Measurements from ENCODE around the gene CEP135.
"Not testable (repeated sequence)": the region's sequence is repeated elsewhere in the genome, so short reads cannot be mapped to it uniquely, and the experiment has no call there.

CEP135 gene

GRCh38 chr4:55951191-55951922 is 2.6 kb downstream of the CEP135 start:
- in situ Hi-C loops (cut with HindIII; ENCODE audit: low sequenced_read_pairs) = no loop called here
- no peak overlapping the region for H3K4me3 ChIP-seq (ENCODE audit: low read depth, low read length)
- no peak for TF ChIP-seq CTCF (IDR thresholded peaks at IDR 0.05; ENCODE audit: low read depth, low read length)
- no peak for DNase-seq (ENCODE audit: low read depth, low spot score)

- no peak overlapping the region for H3K4me3 ChIP-seq (ENCODE audit: low read depth, low read length)
- no peak for TF ChIP-seq CTCF (IDR thresholded peaks at IDR 0.05; ENCODE audit: low read depth, low read length)
- DNase-seq (ENCODE audit: low read depth, low spot score) = no peak
- in situ Hi-C loops (cut with HindIII; ENCODE audit: low sequenced_read_pairs) = no loop called here
These were observed 7.0 kb downstream of the CEP135 start for GRCh38 chr4:55955710-55956109.

- no peak overlapping the region for H3K4me3 ChIP-seq (ENCODE audit: low read depth, low read length)
- in situ Hi-C loops (cut with HindIII; ENCODE audit: low sequenced_read_pairs) = no loop called here
- no peak for DNase-seq (ENCODE audit: low read depth, low spot score)
- no peak for TF ChIP-seq CTCF (IDR thresholded peaks at IDR 0.05; ENCODE audit: low read depth, low read length)
These were observed 10.9 kb downstream of the CEP135 start for GRCh38 chr4:55959655-55960054.

- H3K4me3 ChIP-seq (ENCODE audit: low read depth, low read length) = no peak overlapping the region
- DNase-seq (ENCODE audit: low read depth, low spot score) = no peak
- no peak for TF ChIP-seq CTCF (IDR thresholded peaks at IDR 0.05; ENCODE audit: low read depth, low read length)
- in situ Hi-C loops (cut with HindIII; ENCODE audit: low sequenced_read_pairs) = no loop called here
These were observed 15.3 kb downstream of the CEP135 start for GRCh38 chr4:55964046-55964445.

GRCh38 chr4:55965585-55965984 is 16.8 kb downstream of the CEP135 start:
- no peak for TF ChIP-seq CTCF (IDR thresholded peaks at IDR 0.05; ENCODE audit: low read depth, low read length)
- DNase-seq (ENCODE audit: low read depth, low spot score) = no peak
- in situ Hi-C loops (cut with HindIII; ENCODE audit: low sequenced_read_pairs) = no loop called here

GRCh38 chr4:55966324-55966723 is 17.6 kb downstream of the CEP135 start:
- in situ Hi-C loops (cut with HindIII; ENCODE audit: low sequenced_read_pairs); H3K4me3 ChIP-seq (ENCODE audit: low read depth, low read length); DNase-seq (ENCODE audit: low read depth, low spot score): not testable (repeated sequence)

More at GRCh38 chr4:55965585-55965984, 16.8 kb downstream of the CEP135 start:
- H3K4me3 ChIP-seq (ENCODE audit: low read depth, low read length) = no peak overlapping the region

GRCh38 chr4:55967376-55967775 is 18.6 kb downstream of the CEP135 start:
- H3K4me3 ChIP-seq (ENCODE audit: low read depth, low read length) = no peak overlapping the region
- TF ChIP-seq CTCF (IDR thresholded peaks at IDR 0.05; ENCODE audit: low read depth, low read length) = no peak
- DNase-seq (ENCODE audit: low read depth, low spot score) = no peak
- in situ Hi-C loops (cut with HindIII; ENCODE audit: low sequenced_read_pairs) = no loop called here

Measured in astrocyte of the spinal cord (primary cell).